Measurements from ENCODE around the gene SLC43A1.

The SLC43A1 gene

GRCh38 chr11:57479021-57479663 is 36.4 kb downstream of the SLC43A1 start:
- no peak for DNase-seq

- no peak for DNase-seq
Observed at GRCh38 chr11:57477507-57478189, 37.9 kb downstream of the SLC43A1 start.

DNA sequence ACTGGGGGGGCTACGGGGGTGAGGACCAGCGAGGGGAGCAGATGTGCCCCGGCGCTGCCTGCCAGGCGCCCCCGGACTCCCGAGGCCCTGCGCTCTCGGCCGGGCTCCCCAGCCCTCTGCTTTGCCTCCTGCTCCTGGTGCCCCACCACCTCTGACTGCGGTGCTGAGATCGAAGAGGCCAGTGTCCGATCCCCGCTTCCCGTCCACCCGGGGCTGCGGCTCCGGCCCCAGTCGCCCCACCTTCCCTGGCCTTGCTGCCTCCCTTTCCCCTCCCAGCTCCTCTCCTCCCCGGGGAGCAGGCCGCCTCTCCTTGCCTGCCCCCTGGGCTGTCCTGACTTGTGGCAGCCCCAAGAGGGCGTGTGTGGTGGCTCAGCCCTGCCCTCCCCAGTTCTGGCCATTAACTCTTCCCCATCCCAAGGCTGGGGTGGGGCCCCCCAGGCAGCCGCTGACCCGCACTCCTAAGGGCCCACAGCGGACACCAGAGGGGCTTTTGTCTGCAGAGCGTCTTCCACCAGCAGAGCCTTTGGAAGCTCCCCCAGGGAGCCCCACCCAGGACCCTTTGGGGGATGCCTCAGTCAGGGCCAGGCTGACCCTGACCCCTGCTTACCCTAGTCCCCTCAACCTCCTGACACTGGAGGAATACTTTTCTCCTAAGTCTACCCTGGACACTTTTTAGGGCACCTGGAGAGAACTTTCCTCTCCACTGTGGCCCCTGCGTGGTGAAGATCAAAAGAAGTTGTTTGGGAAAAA is 38.6 kb downstream of the SLC43A1 start:
- peak; percentile 37 for DNase-seq

DNA sequence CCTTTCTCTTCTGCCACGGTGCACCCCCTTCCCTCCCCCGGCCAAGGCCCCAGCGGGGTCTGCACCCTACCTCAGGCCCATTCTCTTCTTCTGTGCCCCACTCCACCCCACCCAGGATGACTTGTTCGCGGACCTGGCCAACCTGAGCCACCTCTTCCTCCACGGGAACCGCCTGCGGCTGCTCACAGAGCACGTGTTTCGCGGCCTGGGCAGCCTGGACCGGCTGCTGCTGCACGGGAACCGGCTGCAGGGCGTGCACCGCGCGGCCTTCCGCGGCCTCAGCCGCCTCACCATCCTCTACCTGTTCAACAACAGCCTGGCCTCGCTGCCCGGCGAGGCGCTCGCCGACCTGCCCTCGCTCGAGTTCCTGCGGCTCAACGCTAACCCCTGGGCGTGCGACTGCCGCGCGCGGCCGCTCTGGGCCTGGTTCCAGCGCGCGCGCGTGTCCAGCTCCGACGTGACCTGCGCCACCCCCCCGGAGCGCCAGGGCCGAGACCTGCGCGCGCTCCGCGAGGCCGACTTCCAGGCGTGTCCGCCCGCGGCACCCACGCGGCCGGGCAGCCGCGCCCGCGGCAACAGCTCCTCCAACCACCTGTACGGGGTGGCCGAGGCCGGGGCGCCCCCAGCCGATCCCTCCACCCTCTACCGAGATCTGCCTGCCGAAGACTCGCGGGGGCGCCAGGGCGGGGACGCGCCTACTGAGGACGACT is 39.3 kb downstream of the SLC43A1 start:
- DNase-seq: no peak

DNA sequence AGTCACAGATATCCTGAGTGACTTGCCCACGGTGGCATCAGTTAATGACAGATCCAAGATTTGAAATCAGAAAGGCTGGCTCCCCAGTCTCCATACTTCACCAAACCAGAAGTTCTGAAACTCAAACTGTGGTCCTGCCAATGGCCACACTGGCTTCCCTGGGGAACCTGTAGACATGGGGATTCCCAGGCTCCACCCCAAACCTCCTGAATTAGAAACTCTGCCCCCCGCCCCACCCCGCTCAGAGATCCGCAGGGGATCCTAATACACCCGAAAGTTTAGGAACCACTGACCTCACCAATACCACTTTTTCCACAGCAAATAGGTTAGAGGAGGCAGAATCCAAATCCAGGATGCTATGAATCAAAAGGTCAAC is 39.8 kb downstream of the SLC43A1 start:
- no peak for DNase-seq

- no peak for DNase-seq
Observed at GRCh38 chr11:57475191-57475590, 40.3 kb downstream of the SLC43A1 start.

DNA sequence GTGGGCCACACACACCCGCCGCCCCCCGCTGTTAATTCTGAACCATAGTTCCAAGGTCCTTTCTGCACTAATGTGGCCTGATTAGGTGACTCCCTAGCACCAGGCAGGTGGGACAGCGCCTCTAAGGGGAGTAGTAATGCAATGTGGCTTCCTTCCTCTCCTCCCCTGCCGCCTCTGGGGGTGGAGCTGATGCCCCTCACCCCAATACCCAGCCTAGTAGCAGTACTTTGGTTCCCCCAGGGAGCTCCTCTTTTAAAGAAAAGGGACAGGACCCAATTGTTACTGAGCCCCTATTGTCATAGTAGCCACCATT is 40.7 kb downstream of the SLC43A1 start:
- no peak for DNase-seq

DNA sequence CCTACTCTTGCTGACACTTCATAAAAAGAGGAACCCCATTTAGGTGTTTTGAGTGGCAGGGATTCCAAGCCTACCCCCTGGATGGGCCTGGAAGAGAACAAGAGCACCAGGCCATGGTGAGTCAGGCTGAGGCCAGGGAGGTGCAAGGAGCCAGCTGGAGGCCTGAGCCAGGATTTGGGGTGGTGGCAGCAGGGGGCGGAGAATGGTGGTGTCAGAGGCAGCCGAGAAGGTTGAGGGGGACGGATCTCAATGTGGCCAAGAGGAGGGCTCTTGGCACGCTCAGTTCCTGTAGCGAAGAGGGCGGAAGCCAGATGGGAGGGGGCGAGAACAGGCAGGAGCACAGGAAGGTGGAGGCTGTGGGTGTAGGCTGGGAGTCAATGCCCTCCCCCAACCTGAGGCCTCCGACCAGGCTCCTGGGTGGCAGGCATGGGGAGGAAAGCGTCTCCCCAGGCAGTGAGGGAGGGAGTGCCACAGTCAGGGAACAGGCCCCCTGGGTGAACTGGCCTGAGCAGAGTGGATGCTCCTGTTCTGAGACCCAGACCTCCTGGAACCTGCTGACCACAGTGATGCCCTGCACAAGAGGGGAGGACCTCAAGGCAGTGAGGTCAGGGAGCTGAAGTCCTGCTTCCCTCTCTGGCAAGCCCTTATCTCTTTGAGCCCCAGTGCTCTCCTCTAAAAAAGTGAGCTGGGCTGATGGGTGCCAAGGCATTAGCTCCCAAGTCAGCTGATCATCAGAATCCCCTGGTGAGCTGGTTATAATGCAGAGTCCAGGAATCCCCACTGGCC is 41.3 kb downstream of the SLC43A1 start:
- DNase-seq: peak; percentile 25

DNA sequence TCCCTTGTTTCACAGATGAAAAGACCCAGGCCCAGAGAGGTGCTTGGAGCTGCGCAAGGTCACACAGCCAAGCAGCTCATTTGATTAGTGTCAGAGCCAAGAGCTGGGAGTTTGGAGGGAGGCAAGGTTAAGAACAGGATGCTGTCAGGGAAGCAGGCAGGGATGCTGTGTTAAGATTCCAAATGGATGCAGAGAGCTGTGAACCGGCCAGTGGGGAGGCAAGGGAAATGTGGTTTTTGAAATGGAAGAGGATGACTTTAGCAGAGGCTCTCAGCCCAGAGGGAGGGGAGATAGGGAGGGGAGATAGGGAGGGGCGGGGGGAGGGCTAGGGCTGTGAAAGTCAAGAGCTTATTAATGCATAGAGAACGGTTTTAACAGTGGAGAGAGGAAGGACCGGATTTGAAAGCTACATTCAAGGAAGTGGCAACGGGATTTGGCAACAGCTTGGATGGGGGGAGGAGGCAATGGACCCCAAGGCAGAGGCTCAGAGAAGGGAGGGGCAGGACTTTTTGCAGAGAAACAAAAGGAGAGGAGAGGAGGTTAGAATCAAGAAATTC is 42.1 kb downstream of the SLC43A1 start:
- no peak for DNase-seq

GRCh38 chr11:57471496-57471895 is 44.0 kb downstream of the SLC43A1 start:
- no peak for DNase-seq

- no peak for DNase-seq
Observed at GRCh38 chr11:57469268-57469667, 46.2 kb downstream of the SLC43A1 start.

DNA sequence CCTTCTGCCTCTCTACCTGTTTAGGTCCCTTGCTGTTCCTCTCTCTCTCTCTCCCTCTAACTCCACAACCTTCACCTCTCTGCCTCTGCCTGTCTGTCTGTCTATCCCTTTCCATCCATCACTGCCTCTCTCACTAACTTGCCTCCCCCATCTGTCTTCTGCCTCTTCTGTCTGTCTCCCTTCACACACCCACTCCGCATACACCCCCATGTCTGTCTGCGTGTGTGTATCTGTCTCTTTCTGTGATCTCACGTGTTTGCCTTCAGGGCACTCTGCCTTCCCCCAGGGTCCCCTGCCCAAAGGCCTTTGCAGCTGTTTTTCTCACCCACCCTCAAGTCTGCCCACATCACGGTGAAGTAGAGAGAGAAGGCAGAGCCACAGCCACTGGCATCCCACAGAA is 47.2 kb downstream of the SLC43A1 start:
- DNase-seq: no peak

DNA sequence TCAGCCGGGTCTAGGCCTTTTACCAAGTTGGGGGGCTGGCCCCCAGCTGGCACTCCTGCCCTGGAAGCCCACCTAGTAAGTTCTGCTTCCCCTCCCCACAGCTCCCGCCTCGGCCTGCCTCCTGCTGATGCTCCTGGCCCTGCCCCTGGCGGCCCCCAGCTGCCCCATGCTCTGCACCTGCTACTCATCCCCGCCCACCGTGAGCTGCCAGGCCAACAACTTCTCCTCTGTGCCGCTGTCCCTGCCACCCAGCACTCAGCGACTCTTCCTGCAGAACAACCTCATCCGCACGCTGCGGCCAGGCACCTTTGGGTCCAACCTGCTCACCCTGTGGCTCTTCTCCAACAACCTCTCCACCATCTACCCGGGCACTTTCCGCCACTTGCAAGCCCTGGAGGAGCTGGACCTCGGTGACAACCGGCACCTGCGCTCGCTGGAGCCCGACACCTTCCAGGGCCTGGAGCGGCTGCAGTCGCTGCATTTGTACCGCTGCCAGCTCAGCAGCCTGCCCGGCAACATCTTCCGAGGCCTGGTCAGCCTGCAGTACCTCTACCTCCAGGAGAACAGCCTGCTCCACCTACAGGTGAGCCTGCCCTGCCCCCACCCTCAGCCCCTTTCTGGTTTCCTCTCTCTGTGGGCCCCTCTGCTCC is 47.9 kb downstream of the SLC43A1 start:
- DNase-seq: no peak

DNA sequence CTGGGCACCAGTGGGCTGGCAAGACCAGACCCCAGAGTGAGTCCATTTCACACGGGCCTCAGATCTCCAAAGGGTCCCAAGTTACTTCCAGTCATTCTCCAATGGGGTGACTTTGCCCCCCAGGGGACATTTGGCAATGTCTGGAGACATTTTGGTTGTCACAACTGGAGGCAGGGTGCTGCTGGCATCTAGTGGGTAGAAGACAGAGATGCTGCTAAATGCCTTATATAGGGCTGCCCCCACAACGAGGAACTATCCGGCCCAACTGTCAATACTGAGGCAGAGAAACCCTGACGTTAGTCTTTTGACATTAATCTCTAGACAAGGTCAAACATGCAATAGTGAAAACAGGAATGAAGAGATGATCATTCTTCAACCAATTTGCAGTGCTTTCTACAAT is 48.8 kb downstream of the SLC43A1 start:
- DNase-seq: no peak

- DNase-seq: no peak
Observed at GRCh38 chr11:57464539-57465181, 50.8 kb downstream of the SLC43A1 start.

DNA sequence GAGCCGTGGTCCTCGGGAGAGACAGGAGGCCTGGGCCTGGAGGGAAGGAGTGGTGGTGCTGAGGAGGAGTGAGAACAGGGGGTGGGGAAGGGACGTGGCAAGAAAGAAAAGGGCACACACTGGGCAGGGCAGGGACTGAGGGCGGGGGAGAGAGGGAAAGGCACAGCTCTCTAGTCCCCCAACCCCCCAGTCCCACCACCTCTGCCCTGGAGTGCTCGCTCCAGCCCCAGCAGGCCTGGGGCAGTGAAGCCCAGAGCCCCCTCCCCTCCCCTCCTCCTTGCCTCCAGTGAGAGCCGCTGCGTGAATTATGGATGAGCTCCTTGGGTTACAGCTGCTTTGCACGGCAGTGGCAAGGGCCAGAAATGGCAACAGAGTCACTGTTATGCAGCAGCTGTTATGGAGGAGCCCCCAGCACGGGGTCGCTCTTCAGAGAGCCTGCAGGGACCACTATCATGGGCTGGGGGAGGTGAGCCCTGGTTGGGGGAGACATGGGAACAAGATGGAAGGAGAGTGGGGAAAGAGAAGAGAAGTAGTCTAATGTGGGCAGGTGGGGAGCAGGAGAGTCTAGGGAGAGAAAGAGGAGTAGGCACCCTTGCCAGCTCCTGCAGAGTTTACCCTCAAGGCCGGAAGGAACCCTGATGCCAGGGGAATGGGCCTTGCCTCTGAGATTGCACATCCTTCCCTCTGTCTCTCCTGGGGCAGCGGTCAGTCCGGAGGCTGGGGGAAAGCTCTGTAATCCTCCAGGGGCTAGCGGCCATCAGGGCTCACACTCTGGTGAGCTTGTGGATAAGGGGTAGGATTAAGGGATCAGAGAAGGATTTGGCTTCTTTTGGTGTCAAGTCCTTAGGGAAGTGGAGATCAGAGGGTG is 51.6 kb downstream of the SLC43A1 start:
- no peak for DNase-seq

DNA sequence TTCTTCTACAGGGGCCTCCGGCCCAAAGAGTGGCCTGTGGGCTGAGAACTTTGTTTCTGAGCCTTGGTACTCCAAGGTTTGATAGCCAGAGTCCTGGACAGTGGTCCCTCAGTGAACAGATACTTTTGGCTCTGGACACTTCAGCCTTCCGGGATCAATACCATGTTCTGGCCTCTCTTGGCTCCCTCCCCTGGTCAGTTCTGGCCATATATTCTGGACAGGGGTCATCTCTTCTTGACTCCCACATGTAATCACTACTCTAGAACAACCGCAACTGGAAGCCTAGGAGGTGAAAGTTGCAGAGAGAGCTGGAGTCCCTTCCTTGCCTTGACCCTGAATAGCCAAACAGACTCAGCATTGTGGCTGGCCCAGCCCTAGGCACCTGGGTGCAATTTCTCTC is 52.9 kb downstream of the SLC43A1 start:
- DNase-seq: no peak

GRCh38 chr11:57461841-57462489 is 53.5 kb downstream of the SLC43A1 start:
- DNase-seq: no peak

DNA sequence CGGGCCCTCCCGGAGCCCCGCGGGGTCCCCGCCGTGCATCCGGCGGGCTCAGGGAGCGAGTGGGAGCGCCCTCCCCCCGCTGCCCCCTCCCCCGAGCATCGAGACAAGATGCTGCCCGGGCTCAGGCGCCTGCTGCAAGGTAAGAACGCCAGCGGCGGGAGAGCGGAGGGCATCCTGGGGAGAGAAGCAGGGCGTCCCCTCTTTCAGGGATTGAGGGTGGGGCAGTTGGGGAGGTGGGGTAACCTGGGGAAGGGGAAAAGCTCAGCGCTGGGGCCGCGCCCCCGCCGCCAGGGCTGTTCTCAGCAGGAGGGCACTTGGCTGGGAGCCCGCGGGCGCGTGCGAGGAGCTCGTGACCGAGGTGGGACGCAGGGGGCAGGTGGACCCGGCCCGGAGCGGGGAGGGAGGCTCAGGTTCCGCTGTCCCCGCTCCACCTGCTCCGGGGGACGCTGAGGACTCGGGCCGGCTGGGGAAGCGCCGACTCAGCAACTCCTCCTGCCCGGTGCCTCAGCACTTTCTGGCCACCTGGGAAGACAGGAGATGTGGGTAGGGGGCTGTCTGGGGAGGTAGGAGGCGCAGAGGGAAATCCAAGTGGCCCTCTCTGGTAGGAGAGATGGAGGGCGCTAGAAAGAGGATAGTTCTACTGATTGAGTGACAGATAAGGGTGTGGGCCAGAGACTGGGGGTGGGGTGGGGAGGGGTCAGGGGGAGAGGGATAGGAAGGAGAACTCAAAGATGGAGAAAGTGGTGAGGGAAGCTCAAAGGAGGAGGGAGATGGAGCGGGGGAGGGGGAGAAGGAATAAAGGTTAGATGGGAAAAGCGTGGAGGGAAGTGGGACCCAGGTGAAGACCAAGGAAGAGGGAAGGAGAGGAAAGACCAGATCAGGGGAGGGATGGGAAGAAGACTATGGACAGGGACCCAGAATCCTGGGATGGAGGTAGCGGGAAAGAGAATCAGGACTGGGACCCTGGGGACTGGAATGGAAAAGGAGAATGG is 54.4 kb downstream of the SLC43A1 start:
- no peak for DNase-seq
